ENCODE results near the gene PHF24.
A peak's percentile ranks its signal among the peaks of the same experiment; 100 is the strongest.

Gene PHF24

DNA sequence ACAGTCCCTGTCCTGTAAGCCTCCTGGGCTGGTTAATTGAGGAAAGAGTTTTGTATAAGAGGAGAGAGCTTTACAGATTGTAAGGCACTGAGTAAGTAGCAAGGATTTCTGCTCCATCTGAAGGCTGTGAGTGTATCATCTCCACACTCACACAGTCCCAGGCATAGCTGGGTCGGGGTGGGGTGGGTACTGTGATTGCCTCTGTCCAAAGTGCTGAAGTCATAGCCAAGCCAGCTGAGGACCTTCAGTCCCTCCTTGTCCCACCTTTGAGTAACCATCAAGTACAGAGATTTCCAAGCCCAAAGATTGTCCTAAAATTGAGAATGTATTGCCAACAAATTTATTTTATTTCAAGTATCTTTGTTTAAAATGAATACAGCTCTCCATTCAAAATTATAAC is 26.0 kb downstream of the PHF24 start:
- no peak for FAIRE-seq

DNA sequence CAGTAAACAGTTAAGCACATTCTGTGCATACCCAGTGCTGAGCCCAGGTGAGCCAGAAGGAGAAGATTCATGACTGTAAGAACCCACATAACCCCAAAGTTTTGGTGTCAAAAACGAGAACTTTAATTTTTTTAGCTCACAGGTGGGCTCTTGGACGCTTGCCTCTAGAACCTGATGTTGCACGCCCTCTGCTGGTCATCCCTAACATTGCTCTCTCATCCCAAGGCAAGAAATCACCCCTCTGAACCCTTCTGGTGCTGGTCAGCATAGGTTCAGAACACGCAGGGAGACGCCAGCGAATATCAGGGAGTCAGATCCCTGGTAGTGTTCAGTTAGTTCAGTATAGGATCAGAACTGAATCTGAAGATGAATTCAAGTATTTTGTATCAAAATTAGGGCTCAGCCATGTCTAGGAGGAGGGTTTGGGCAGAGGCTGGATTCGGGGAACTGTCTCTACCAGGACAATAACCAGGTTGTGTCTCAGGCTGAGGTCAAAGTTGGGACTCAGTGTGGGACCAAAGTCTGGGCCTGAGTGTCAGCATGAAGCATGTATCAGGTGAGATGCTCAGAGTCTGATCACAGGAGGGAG is 27.3 kb downstream of the PHF24 start:
- peak; percentile 47 for FAIRE-seq

DNA sequence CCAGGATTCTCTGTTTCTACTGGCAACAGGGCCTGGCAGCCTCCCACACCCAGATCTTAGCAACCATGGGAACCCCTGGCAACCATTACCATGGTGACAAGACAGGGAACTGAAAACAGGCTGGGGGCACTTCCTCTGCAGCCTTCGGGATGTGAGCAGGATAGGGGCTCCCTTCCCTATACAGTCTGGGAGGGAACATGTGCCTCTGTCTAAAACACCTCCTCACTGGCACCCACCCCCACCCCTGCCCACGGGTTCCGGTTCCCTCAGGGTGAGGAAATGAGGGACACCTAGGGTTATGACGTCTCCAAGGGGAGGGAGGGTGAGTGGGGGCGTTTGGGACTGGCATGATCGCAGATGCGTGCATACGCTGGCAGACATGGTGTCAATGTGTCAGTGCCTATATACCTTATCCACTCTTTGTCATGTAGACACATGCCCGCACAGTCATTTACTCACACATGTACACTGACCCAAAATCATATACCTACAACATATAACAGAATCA is 28.5 kb downstream of the PHF24 start:
- FAIRE-seq = no peak

DNA sequence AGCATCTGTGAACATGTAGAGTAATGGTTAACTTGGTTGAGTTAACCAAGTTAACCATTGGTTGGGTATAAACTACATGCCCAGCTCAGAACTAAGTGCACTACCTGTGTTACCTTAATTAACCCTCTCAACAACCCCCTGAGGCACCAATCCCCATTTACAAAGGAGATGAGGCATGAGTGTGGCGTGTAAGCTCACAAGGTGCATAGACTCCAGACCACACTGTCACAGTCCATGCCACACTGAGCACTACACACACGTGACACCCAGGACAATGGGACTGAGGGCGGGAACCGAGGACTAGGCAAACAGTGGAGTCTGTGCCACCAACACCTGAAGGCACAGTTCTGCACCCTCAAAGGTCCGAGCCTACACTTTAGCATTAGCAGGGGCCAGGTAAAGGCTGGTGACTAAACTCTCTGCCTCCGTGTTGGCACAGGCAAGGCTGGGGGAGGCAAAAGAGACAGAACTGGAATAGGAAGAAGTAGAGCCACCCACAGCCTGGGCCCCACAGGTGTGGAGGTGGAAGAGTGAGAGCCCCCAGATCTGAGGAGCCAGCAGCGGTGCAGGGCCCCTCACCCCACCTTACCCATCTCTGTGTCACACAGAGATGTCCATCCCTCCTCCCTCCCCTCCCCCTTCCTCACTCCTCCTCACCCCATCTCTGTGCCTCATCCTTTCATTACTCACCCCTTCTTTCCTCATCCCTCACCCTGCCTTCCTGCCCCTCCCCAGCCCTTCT is 29.2 kb downstream of the PHF24 start:
- no peak for FAIRE-seq

DNA sequence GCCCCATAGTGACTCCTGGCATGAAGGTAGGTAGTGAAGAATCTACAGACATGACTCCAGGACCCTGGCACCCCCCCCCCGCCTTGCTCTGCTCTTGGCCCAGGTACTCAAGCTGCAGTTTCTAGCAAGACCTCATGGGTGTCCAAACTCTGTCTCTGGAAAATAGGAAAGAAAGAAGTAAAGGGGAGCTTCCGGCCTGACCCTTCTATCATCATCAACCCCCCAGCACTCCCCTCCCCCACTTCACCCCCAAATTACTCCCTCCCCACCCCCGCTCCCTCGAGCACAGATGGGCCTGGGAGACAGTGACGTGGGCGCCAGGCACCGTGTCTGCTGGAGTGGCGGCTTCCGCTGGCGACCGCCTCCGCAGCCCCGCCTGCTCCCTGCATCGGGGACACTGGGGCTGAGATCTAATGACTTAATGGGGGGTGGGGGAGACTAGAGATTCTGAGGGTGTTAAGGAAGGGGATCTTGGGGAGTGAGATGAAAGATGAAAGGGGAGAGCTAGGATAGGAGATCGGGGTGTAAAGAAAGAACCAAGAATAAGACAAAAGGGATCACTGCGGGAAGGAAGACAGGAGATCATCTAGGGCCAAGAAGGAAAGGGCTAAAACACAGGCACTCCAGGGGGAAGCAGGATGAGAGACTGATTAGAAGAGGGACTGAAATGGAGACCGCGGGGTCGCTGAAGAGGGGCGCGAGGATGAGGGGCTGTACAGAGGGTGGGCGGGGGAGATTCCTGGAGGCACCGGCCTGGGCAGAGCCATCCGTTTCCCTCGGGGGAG is 30.3 kb downstream of the PHF24 start:
- FAIRE-seq = no peak

DNA sequence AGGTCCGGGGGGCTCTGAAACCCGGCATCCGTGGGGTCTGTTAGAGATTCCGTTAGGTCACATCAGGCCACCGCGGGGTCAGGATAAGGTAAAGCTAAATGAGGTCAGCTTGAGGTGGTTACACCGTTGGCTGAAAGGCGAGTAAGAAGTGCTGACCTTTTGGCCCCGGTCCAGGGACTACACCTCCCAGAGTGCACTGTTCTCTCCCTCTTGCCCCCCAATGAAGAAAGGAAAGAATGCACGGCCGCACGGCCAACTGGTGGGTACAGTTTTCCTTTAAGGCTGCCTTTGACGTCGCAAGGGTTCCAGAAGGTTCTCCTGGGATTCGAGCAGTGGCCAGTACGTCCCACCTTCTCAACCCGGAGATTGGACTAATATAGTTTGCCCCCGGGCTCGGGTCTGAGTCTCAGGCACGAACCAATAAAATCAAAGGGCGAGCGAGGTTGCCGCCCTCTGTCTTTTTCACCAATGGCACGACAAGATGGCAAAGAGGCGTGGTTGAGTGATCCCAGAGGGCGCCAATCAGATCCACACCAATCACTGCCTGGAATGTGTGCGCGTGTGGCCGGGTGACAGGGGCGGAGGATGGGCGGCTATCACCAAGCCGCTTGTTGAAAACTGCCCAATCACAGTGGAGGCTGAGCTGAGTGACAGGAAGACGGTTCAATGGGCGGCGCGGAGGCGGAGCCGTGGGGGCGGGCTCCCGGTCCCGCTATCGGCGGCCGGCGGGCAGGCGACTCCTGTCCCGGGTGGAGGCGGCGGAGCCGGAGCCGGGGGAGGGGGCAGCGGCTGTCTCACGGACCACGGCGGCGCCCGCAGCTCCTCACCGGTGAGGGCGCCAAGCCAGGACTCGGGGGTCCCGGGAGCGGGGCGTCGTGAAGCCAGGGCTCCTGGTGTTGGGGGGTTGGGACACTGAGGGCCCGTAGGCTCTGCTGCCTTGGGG is 31.2 kb downstream of the PHF24 start, which contains the start of gene DNAJB5:
TSS of gene DNAJB5 (plus strand) at position 743 of the 943 bp plus-strand sequence. CDS start 886 bp downstream, outside the sequence.
- peak; percentile 95 for FAIRE-seq

DNA sequence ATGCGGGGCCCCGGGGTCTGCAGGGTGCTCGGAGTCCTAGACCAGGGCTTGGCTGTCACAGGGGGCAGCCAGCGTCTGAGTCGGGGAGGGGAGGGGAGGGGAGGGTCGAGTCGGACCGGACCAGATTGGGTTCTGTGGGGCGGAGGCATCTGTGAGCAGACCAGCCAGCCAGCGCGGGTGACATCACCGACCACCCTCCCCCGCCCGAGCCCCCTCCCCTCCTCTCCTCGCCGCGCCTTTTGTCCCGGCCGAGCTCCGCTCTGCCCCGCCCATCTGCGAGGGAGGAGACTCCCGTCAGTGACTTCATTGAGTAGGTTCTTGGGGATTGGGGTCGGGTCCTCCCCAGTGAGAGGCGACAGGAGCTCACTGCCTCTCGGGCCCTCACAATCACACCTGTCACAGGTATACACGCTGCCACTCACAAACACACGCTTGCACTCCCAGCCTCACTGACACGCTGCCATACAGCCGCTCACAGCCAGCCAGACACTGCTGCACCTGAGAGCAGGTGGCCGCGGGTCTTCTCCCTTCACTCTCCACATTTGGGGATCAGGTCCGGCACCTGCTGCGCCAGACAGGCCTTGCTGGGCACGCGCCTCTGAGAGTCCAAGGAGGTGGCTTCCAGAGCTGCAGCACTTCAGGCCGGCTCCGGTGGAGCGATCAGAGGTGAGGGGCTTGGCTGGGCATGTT is 32.0 kb downstream of the PHF24 start:
- FAIRE-seq = no peak

DNA sequence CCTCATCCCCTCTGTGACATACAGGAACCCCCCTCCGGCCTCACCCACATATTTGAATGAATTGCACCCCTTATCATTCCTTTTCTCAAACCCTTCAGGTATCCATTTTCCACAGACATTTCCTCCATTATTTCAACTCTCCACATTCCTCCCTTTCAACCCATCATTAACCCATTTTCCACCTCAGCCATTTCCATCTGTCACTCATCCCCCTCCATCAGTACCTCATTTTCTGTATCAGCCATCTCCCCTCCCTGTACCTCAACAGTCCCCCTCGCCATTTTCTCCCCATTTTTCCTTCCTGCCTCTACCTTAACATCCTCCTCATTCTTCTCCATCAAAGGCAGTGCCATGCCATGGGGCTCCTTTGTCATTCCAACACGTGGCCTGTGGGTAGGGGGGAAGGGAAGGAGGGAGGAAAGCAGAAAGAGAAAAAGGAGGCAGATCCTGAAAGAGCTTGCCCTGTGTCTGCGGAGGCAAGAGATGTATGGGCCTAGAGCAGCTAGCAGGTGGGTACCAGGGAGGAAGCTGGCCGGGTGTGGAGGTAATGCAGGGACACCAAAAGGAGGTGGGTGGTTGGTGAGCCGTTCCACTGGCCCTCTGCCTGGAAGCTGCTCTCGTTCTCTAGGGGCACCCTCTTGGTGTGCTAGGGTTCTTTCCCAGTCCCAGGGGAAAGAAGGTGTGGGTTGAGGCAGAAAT is 33.0 kb downstream of the PHF24 start:
- FAIRE-seq = no peak

DNA sequence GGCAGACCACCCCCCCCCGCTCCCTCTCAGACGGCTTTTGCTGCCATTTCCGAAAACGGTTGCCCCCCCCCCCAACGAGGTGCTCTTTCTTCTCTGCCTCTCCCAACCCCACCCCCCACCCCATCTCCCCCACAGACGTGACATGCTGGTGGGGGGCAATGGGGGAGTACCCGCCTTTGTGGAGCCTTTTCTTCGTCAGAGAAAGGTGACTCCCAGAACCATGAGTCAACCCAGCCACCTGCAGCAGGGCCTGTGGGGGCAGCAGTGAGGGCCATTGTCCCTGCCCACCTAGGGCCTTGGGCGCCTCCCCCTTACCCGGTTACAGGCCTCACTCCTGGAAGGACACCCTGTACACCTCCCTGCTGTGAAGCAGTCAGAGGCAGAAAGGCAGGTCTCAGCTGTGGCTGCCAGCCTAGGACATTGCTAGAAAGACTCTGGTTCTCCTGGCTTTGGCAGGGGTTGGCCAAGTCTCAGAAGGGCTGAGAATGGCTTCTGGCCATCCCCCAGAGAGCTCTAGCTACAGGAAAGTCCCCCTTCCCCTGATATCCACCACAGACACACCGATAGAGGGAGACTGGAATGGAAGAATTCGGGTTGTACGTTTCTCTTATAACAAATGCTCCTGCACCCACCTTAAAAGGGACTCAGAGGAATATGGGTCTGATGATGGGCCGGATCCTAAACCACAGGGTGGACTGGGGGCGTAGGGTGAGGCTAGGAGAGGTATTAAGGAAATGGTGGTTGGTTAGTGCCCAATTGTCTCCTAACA is 33.7 kb downstream of the PHF24 start:
- FAIRE-seq = no peak

DNA sequence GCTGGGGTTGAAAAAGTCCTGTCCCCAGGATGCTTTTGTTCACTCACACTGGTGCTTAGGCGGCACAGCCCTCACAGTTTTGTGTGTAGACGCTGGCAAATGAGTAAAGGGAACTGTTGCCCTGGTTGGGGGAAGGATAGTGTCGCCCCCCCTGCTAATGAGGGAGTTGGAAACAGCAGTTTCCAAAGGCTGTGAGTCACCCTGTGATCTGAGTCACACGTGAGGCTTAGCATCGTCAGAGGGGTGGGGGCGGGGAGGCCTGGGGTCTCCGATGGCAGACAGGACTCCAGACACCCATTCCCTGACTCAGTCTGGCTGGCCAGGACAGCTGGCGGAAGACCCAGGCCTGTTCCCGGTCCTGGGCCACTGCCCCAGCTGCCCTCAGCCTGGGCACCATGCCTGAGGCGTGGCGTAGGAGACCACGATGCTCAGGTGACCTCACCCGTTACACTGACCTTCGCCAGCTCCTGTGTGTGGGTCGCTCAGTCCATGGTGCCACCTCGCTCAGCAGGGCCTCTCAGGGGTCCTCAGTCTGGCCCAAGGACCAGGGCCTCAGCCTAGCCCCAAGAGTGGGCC is 34.4 kb downstream of the PHF24 start:
- no peak for FAIRE-seq

DNA sequence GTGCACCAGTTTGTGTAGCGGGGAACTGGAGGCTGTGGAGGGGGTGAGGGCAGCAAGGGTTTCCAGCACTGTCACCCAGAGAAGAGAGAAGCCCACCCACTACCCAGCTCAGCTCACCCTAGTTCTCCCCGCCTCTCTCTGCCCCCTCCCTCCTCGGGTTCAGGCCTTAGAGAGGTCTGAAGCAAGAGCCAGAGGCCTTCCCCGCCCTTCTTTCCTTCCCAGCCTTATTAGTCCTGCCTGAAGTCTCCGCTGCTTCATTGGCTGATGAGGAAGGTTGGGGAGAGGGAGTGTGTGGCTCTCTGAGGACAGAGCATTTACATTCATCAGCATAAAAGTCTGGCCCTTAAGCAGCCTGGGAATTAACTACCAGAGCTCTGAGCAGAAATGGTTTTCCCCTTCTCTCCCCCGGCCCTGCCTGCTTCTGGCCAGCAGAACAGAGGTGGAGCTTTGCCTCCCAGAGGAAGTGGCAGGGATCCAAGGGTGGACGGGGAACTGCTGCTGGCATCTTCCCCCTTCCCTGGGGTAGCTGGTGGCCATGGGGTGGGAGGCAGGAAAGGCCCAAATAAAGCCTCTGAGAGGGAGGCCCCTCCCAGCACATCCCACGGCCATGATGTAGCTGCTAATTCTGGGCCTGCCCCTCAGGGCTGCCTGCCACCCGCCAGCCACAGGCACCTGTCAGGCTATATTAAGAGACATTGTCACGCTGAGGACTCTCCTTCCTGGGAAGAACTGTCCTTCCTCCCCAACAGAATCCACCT is 35.6 kb downstream of the PHF24 start:
- no peak for FAIRE-seq

DNA sequence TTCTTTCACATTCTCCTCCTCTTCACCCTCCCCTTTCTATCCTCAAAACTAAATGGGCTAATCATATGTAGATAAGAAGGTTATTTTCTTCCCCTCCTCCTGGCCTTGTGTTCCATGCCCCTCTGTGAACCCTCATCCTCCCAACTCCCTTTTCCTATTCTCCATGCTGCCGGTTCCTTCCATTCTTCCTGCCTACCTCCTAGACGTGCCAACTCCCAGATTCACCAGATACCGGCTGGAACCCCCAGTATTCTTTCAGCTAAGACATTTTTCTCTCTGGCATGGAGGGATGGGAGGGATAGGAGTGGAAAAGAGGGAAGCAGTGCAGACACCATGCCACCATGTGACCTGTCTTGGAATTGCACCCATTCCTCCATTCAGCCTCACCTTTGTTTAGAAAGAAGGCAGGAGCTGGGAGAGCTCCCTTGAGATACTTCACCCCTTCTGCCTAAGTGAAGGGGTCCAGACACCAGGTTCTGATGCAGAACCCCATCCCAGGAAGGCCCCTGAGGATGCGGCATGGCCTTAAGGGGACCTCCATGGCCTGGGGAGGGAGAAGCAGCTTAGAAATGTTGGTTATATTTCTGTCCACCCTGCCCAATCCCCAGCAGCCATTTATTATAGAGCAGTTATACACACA is 36.3 kb downstream of the PHF24 start:
- peak; percentile 33 for FAIRE-seq

DNA sequence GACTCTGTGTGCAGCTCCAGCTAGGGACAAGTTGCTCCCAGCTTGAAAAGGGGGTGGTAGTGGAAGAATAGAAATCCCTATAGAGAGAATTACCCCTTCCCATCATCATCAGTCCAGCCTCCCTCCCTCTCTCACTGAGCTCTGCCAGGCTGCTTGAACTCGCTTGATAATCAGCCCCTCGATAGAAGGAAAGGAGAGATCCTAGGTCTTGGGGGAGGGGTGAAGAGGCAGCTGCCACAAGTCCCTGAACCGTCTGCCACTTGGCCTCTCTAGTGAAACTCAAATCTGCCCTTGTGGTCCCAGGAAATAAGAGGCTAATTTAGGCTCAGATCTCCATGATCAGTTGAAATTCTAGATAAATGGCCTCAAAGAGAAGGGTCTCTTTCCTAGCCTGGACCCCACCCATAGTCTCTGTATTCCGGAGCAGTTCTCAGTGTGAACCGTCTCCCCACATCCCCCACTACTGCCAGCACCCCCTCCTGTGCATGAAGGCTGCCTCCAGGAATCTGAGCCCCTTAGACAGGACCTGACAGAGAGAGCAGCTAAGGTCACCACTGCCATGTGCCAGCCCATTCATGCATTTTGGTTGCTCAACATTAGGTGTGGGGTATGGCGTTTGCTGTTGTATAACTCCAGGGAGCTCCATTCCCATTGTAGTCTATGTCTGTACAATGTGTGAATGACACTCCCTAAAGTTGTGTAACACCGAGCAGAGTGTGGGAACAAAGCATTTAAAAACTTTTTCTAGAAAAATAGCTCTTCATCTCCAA is 37.0 kb downstream of the PHF24 start:
- no peak for FAIRE-seq

DNA sequence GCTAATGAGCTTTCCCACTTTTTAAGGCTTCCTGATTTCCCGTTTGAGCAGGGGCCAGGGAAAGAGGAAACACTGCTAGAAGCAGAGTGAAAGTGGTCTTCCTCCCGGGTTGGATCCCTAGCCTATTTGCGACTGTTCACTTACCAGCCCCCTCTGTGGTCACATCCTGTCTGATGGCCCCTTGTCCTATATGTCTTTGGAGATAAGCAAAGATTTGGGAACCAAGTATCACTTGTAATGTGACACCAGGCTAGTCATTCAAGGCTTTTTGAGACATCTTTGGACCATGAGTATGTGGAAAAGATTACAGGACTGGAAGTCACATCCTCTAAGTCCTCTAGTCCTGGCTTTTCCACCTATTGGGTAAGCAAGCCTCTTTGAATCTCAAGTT is 37.6 kb downstream of the PHF24 start:
- FAIRE-seq = no peak

DNA sequence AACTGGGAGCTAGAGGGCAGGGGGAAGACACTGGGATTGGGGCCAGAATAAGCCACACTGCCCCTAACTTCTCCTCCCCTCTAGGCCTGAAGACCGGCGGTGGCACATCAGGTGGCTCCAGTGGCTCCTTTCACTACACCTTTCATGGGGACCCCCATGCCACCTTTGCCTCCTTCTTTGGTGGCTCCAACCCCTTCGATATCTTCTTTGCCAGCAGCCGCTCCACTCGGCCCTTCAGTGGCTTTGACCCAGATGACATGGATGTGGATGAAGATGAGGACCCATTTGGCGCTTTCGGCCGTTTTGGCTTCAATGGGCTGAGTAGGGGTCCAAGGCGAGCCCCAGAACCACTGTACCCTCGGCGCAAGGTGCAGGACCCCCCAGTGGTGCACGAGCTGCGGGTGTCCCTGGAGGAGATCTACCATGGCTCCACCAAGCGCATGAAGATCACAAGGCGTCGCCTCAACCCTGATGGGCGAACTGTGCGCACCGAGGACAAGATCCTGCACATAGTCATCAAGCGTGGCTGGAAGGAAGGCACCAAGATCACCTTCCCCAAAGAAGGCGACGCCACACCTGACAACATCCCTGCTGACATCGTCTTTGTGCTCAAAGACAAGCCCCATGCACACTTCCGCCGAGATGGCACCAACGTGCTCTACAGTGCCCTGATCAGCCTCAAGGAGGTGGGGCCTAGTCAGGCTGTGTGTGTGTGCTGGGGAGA is 38.3 kb downstream of the PHF24 start:
- no peak for FAIRE-seq

DNA sequence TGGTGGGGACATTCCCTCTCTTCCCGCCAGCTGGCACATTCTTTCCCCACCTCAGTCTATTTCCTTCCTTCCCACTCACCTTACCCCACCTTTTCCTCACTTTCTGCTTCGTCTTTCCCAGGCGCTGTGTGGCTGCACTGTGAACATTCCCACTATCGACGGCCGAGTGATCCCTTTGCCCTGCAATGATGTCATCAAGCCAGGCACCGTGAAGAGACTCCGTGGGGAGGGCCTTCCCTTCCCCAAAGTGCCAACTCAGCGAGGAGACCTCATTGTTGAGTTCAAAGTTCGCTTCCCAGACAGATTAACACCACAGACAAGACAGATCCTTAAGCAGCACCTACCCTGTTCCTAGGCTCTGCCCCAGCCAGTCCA is 38.8 kb downstream of the PHF24 start:
- FAIRE-seq = no peak

DNA sequence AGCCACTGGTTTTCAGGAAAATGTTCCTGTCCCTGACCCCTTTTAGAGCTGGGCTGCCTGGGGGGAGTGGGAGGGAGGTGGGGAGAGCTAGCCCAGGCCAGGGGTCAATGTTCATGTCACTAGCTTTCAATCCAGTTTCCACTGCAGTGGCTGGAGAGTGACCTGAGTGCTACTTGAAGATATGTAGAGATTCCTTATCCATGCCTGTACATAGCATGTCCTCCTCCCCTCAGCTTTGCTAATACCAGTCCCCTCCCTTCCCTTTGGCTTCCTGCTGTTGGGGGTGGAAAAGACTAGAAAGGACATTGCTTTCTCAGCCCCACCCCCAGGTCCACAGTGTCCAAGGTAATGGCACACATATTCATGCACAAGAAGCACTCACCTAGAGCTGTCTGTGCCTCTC is 39.3 kb downstream of the PHF24 start:
- FAIRE-seq = no peak
